Vagina (tissue), 2 donors: Measurements from ENCODE around the gene SF3B5.

Source experiments
- POLR2AphosphoS5 ChIP-seq, 2 donors: sonication (generic); formaldehyde crosslinking; IDR thresholded peaks; one replicate each; pipeline ENCODE4 v1.9.0; 2017; ENCODE audit warnings: antibody characterized with exemption in 2 of 2, mild to moderate bottlenecking in 2 of 2, low read depth in 1 of 2; ENCODE audit not compliant: insufficient read depth in 1 of 2
- TF ChIP-seq, protein P1 (sequence below), 3 experiments: fragments of 450-650 bp in 2 of 3; fragments of 200-600 bp in 1 of 3; sonication (generic) in 1 of 3; IDR thresholded peaks; one replicate each; pipeline ENCODE4 v1.5.1; 2017 to 2019; ENCODE audit warnings: antibody characterized with exemption in 3 of 3, mild to moderate bottlenecking in 2 of 3, moderate library complexity in 2 of 3

DNA sequence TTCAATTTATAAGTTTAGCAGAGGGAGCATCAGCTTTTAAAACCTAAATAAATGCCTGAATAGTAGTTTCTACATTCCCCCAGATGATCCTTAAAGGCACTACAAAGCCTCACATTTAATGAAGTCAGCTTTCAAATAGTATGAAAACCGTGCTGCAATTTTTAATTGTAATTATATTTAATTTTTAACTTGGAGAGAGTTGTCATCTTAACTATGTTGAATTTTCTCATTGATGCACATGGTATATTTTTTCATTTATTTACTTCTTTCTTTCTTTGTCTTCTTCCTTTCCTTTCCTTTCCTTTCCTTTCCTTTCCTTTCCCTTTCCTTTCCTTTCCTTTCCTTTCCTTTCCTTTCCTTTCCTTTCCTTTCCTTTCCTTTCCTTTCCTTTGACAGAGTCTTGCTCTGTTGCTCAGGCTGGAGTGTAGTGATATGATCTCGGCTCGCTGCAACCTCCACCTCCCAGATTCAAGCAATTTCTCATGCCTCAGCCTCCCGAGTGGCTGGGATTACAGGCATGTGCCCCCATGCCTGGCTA is 7.7 kb upstream of the SF3B5 start:
- TF ChIP-seq, protein P1, sequence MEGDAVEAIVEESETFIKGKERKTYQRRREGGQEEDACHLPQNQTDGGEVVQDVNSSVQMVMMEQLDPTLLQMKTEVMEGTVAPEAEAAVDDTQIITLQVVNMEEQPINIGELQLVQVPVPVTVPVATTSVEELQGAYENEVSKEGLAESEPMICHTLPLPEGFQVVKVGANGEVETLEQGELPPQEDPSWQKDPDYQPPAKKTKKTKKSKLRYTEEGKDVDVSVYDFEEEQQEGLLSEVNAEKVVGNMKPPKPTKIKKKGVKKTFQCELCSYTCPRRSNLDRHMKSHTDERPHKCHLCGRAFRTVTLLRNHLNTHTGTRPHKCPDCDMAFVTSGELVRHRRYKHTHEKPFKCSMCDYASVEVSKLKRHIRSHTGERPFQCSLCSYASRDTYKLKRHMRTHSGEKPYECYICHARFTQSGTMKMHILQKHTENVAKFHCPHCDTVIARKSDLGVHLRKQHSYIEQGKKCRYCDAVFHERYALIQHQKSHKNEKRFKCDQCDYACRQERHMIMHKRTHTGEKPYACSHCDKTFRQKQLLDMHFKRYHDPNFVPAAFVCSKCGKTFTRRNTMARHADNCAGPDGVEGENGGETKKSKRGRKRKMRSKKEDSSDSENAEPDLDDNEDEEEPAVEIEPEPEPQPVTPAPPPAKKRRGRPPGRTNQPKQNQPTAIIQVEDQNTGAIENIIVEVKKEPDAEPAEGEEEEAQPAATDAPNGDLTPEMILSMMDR (IDR thresholded peaks at IDR 0.05): no peak
- TF ChIP-seq POLR2AphosphoS5 (IDR thresholded peaks at IDR 0.05; ENCODE audit: insufficient read depth in 1 of 2, low read depth in 1 of 2): no peak
